ENCODE measurements around the gene TP53BP2. TPM values are rescaled to one million over a fixed set of nuclear protein-coding genes. Genes with fewer than 3 reads are reported as not detected.

TP53BP2 gene
- total and polyA plus RNA-seq, 12 donors: 5.9 to 25.3 (median 20.1) TPM

GRCh38 chr1:223815865-223816264, 29.9 kb downstream of the TP53BP2 start:
- WGBS, 2 donors: 69 to 74% methylated on average over 3 of the region's 3 CpGs
- H3K4me3 ChIP-seq: no peak overlapping the region
- ATAC-seq: no peak
- peaks cover 2 to 39% (median 19%) of the 10 kb centered on the region in 9 donors for H3K4me1 ChIP-seq
- peaks cover 0 to 54% (median 14%) of the 10 kb centered on the region in 9 donors for H3K36me3 ChIP-seq
- no peaks in the 10 kb centered on the region for H3K9me3 ChIP-seq
- DNase-seq: no peak
- intact Hi-C loops (cut with DNase I): loop anchor here in 1 of 10 donors (10.0 kb wide), 1 partner anchor 89 kb away; no protein-coding TSS in a partner anchor
- no peaks in the 10 kb centered on the region for H3K27me3 ChIP-seq
- TF ChIP-seq CTCF (IDR thresholded peaks at IDR 0.05): no peak
- H3K27ac ChIP-seq: no peak overlapping the region

- DNase-seq (no peak), ATAC-seq (peak in 1 of 8 donors; percentile 37)
- Histone ChIP-seq H3K9me3 (no peaks in the 10 kb centered on the region), H3K36me3 (peaks cover 0 to 56% (median 14%) of the 10 kb centered on the region in 9 donors), H3K4me1 (peaks cover 0 to 33% (median 13%) of the 10 kb centered on the region in 9 donors), H3K4me3 (no peak overlapping the region), H3K27ac (no peak overlapping the region), H3K27me3 (no peaks in the 10 kb centered on the region)
- WGBS, 2 donors: 38 to 54% methylated on average over 4 of the region's 4 CpGs
- intact Hi-C loops (cut with DNase I): loop anchor here in 1 of 10 donors (10.0 kb wide), 1 partner anchor 90 kb away; no protein-coding TSS in a partner anchor
- no peak for TF ChIP-seq CTCF (IDR thresholded peaks at IDR 0.05)
These were observed 30.5 kb downstream of the TP53BP2 start for GRCh38 chr1:223815020-223815853.

- intact Hi-C loops (cut with DNase I): loop anchor here in 4 of 10 donors (5.0 to 10.0 kb wide), 2 partner anchors 34 to 91 kb away; partner anchors contain the start of gene TP53BP2 (in 3 of the 4)
- DNase-seq (no peak), ATAC-seq (no peak)
- no peak overlapping the region for H3K4me3 ChIP-seq
- no peaks in the 10 kb centered on the region for H3K9me3 ChIP-seq
- peaks cover 0 to 22% (median 10%) of the 10 kb centered on the region in 9 donors for H3K4me1 ChIP-seq
- TF ChIP-seq CTCF (IDR thresholded peaks at IDR 0.05): no peak
- no peaks in the 10 kb centered on the region for H3K27me3 ChIP-seq
- peaks cover 0 to 65% (median 14%) of the 10 kb centered on the region in 9 donors for H3K36me3 ChIP-seq
- no peak overlapping the region for H3K27ac ChIP-seq
These were observed 32.1 kb downstream of the TP53BP2 start for GRCh38 chr1:223813645-223814044.

GRCh38 chr1:223811634-223812101, 34.1 kb downstream of the TP53BP2 start:
- intact Hi-C loops (cut with DNase I): loop anchor here in 4 of 10 donors (5.0 to 10.0 kb wide), 2 partner anchors 36 to 93 kb away; partner anchors contain the start of gene TP53BP2 (in 3 of the 4)
- Histone ChIP-seq H3K27me3 (no peaks in the 10 kb centered on the region), H3K4me3 (no peak overlapping the region), H3K9me3 (peaks cover 0 to 7% (median 0%) of the 10 kb centered on the region in 11 donors), H3K4me1 (peaks cover 0 to 22% (median 10%) of the 10 kb centered on the region in 9 donors), H3K27ac (no peak overlapping the region), H3K36me3 (peaks cover 0 to 74% (median 14%) of the 10 kb centered on the region in 9 donors)
- WGBS, 2 donors: 44 to 50% methylated on average over 3 of the region's 3 CpGs
- no peak for DNase-seq
- ATAC-seq: peak in 5 of 8 donors; percentile 35 to 66 (median 52)
- TF ChIP-seq CTCF (IDR thresholded peaks at IDR 0.05): peak in 8 of 9 donors; percentile 29 to 75 (median 58)

Data from heart right ventricle (tissue), 16 donors.